ENCODE data around the gene LSM14B.
A peak's percentile ranks its signal among the peaks of the same experiment; 100 is the strongest.

Gene LSM14B

GRCh38 chr20:62133051-62133845 lies 11.0 kb downstream of the LSM14B start:
- DNase-seq (ENCODE audit: low spot score in 2 of 2) (no peak), ATAC-seq (ENCODE audit: low read depth) (no peak)
- Mint-ChIP-seq H3K36me3 (peaks cover 38% of the 10 kb centered on the region), H3K27ac (no peak overlapping the region), H3K4me3 (no peak overlapping the region), H3K27me3 (no peaks in the 10 kb centered on the region), H3K9me3 (no peaks in the 10 kb centered on the region), H3K4me1 (peaks cover 23% of the 10 kb centered on the region)

DNA sequence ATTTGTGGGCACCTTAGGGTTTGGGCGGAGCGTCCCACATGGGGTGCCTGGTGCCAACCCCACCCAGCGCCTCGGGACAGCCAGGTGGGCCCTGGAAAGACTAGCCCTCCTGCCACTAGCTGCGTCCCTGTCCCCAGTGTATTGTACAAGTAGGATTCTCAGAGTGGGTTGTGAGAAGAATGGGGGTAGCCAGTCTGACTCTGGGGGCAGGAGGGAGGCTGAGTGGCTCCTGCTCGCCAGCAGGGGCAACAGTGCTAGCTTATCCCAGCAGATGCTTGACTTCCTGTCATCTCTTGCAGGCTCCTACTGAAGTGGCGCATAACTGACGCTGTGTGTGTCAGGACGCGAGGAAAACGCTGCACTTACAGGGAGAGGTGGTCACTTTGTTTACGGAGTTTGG lies 11.6 kb downstream of the LSM14B start:
- H3K4me3 Mint-ChIP-seq = no peak overlapping the region
- H3K36me3 Mint-ChIP-seq = peaks cover 36% of the 10 kb centered on the region
- peaks cover 23% of the 10 kb centered on the region for H3K4me1 Mint-ChIP-seq
- H3K27ac Mint-ChIP-seq = peak overlapping the region; percentile 24
- DNase-seq (ENCODE audit: low spot score in 2 of 2) (no peak), ATAC-seq (ENCODE audit: low read depth) (peak; percentile 23)
- no peaks in the 10 kb centered on the region for H3K27me3 Mint-ChIP-seq
- H3K9me3 Mint-ChIP-seq = no peaks in the 10 kb centered on the region

DNA sequence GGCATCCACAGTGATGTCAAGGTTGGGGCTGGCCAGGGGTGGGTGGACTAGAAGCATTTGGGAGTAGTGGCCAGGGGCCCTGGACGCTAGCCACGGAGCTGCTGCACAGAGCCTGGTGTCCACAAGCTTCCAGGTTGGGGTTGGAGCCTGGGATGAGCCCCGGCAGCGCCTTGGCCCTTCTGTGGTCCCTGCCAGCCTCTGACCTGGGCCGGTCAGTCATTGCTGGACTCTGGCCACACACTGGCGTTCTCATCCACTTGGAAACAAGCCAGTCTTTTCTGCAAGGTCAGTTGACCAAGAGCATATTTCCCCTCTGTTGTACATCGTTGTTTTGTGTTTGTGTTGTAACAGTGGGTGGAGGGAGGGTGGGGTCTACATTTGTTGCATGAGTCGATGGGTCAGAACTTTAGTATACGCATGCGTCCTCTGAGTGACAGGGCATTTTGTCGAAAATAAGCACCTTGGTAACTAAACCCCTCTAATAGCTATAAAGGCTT lies 12.5 kb downstream of the LSM14B start:
- Mint-ChIP-seq H3K4me3 (no peak overlapping the region), H3K9me3 (no peaks in the 10 kb centered on the region), H3K27ac (no peak overlapping the region), H3K36me3 (peaks cover 38% of the 10 kb centered on the region), H3K4me1 (peaks cover 23% of the 10 kb centered on the region), H3K27me3 (no peaks in the 10 kb centered on the region)
- DNase-seq (ENCODE audit: low spot score in 2 of 2) (no peak), ATAC-seq (ENCODE audit: low read depth) (no peak)

- H3K36me3 Mint-ChIP-seq = peaks cover 35% of the 10 kb centered on the region
- H3K4me3 Mint-ChIP-seq = no peak overlapping the region
- peaks cover 20% of the 10 kb centered on the region for H3K4me1 Mint-ChIP-seq
- no peak overlapping the region for H3K27ac Mint-ChIP-seq
- no peak for DNase-seq (ENCODE audit: low spot score in 2 of 2)
- no peaks in the 10 kb centered on the region for H3K27me3 Mint-ChIP-seq
- no peaks in the 10 kb centered on the region for H3K9me3 Mint-ChIP-seq
- no peak for ATAC-seq (ENCODE audit: low read depth)
Observed at GRCh38 chr20:62135573-62136266, 13.4 kb downstream of the LSM14B start.

- H3K4me3 Mint-ChIP-seq = no peak overlapping the region
- no peak overlapping the region for H3K27ac Mint-ChIP-seq
- peaks cover 30% of the 10 kb centered on the region for H3K36me3 Mint-ChIP-seq
- H3K27me3 Mint-ChIP-seq = no peaks in the 10 kb centered on the region
- H3K4me1 Mint-ChIP-seq = peaks cover 25% of the 10 kb centered on the region
- DNase-seq (ENCODE audit: low spot score in 2 of 2) = peak; percentile 60 to 62
- no peaks in the 10 kb centered on the region for H3K9me3 Mint-ChIP-seq
- ATAC-seq (ENCODE audit: low read depth) = peak; percentile 90
Observed at GRCh38 chr20:62136283-62137091, 14.2 kb downstream of the LSM14B start.

- peaks cover 28% of the 10 kb centered on the region for H3K36me3 Mint-ChIP-seq
- H3K9me3 Mint-ChIP-seq = no peaks in the 10 kb centered on the region
- no peaks in the 10 kb centered on the region for H3K27me3 Mint-ChIP-seq
- no peak overlapping the region for H3K4me3 Mint-ChIP-seq
- H3K4me1 Mint-ChIP-seq = peaks cover 31% of the 10 kb centered on the region
- no peak overlapping the region for H3K27ac Mint-ChIP-seq
- ATAC-seq (ENCODE audit: low read depth) = no peak
- no peak for DNase-seq (ENCODE audit: low spot score in 2 of 2)
Observed at GRCh38 chr20:62137092-62137384, 14.8 kb downstream of the LSM14B start.

DNA sequence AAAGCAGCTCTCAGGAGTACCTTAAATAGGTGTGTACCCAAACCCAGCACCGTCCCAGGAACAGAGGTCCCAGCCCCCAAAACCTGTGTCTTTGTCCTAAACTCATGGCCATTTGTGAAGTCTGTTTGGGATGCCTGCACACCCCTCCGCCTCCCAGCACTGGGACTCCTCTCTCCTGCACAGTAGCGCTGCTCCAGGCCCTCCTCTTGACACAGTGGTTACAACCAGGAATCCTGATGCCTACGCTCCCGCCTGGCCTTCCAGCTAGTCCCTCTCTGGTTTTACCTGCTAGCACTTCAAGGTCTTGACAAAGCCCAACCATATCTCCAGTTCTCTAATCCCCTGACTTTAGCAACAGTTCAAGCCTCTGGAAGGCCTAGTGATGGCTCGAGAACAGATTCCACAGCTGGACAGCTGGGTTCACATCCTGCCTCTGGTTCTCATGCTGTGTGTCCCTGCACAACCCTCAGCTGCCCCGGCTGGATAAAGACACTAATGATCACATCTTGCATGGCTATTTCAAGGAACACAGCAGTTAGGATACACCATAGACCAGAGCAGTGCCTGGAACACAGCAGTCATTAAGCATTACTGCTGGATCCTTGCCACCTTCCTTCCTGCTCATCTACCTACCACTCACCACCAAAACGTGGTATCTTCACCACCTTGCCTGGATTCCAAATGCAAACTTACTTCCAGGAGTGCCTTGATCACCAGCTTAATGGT lies 15.4 kb downstream of the LSM14B start:
- Mint-ChIP-seq H3K36me3 (peaks cover 25% of the 10 kb centered on the region), H3K9me3 (no peaks in the 10 kb centered on the region), H3K27me3 (no peaks in the 10 kb centered on the region), H3K4me1 (peaks cover 27% of the 10 kb centered on the region), H3K4me3 (no peak overlapping the region), H3K27ac (no peak overlapping the region)
- no peak for DNase-seq (ENCODE audit: low spot score in 2 of 2)
- ATAC-seq (ENCODE audit: low read depth) = no peak

GRCh38 chr20:62138204-62138543 lies 15.9 kb downstream of the LSM14B start:
- Mint-ChIP-seq H3K4me3 (no peak overlapping the region), H3K27ac (no peak overlapping the region), H3K4me1 (peaks cover 27% of the 10 kb centered on the region), H3K36me3 (peaks cover 25% of the 10 kb centered on the region), H3K27me3 (no peaks in the 10 kb centered on the region), H3K9me3 (no peaks in the 10 kb centered on the region)
- no peak for DNase-seq (ENCODE audit: low spot score in 2 of 2)
- ATAC-seq (ENCODE audit: low read depth) = no peak

- Mint-ChIP-seq H3K36me3 (peaks cover 25% of the 10 kb centered on the region), H3K9me3 (no peaks in the 10 kb centered on the region), H3K27me3 (no peaks in the 10 kb centered on the region), H3K4me3 (no peak overlapping the region), H3K27ac (no peak overlapping the region), H3K4me1 (peaks cover 25% of the 10 kb centered on the region)
- no peak for DNase-seq (ENCODE audit: low spot score in 2 of 2)
- ATAC-seq (ENCODE audit: low read depth) = no peak
Observed at GRCh38 chr20:62138912-62139311, 16.6 kb downstream of the LSM14B start.

DNA sequence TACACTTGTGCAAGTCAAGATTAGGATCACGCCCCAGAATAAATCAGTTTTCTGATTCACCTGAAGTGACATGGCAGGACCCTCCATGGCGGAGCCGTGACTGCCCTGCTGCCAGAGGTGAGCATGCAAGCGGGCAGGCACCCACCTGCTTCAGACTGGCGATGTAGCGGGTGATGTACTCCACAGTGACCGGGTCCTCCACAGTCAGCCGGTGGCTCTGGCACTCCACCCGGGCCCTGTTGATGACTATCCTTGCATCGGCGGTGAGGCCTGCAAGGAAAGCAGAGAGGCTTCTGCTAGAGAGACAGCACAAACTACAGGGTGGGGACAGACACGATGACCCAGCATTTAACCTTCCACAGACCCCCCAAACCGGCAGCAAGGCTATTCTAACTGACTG lies 17.4 kb downstream of the LSM14B start:
- peaks cover 25% of the 10 kb centered on the region for H3K4me1 Mint-ChIP-seq
- no peaks in the 10 kb centered on the region for H3K9me3 Mint-ChIP-seq
- H3K27me3 Mint-ChIP-seq = no peaks in the 10 kb centered on the region
- H3K27ac Mint-ChIP-seq = no peak overlapping the region
- no peak for DNase-seq (ENCODE audit: low spot score in 2 of 2)
- H3K4me3 Mint-ChIP-seq = no peak overlapping the region
- ATAC-seq (ENCODE audit: low read depth) = no peak
- H3K36me3 Mint-ChIP-seq = peaks cover 22% of the 10 kb centered on the region

DNA sequence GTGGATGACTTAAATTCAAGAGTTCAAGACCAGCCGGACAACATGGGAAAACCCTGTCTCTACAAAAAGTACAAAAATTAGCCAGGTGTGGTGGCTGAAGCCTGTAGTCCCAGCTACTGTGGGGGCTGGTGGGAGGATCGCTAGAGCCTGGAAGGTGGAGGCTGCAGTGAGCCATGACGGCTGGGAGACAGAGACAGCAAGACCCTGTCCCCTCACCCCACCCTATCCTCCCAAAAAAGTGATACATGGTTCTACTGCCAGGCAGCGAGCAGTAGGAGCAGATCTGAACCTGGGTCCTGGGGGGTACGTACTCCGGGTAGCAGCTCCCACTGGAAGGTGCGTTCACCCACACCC lies 18.7 kb downstream of the LSM14B start:
- peaks cover 35% of the 10 kb centered on the region for H3K4me1 Mint-ChIP-seq
- no peak overlapping the region for H3K4me3 Mint-ChIP-seq
- peak overlapping the region; percentile 56 for H3K27ac Mint-ChIP-seq
- peaks cover 22% of the 10 kb centered on the region for H3K36me3 Mint-ChIP-seq
- ATAC-seq (ENCODE audit: low read depth) = no peak
- no peaks in the 10 kb centered on the region for H3K27me3 Mint-ChIP-seq
- H3K9me3 Mint-ChIP-seq = no peaks in the 10 kb centered on the region
- no peak for DNase-seq (ENCODE audit: low spot score in 2 of 2)

GRCh38 chr20:62141397-62142251 lies 19.3 kb downstream of the LSM14B start:
- Mint-ChIP-seq H3K27me3 (no peaks in the 10 kb centered on the region), H3K9me3 (no peaks in the 10 kb centered on the region), H3K36me3 (peaks cover 16% of the 10 kb centered on the region), H3K27ac (peak overlapping the region; percentile 88), H3K4me1 (peaks cover 35% of the 10 kb centered on the region), H3K4me3 (peak overlapping the region; percentile 84)
- DNase-seq (ENCODE audit: low spot score in 2 of 2) (no peak), ATAC-seq (ENCODE audit: low read depth) (no peak)

All from memory B cell (primary cell).